Activated naive CD4-positive, alpha-beta T cell treated with anti-CD3 and anti-CD28 coated beads, Interleukin-2, amount 50 U/mL, for 24 hours (primary cell): ENCODE results near the gene KLF14.
A peak's percentile ranks its signal among the peaks of the same experiment; 100 is the strongest.
"Not testable (repeated sequence)": the region's sequence is repeated elsewhere in the genome, so short reads cannot be mapped to it uniquely, and the experiment has no call there.

ENCODE experiments used
- H3K27ac Mint-ChIP-seq: one replicate; pipeline ENCODE4 v1.8.0; 2021; ENCODE audit warnings: mild to moderate bottlenecking, mixed read lengths
- H3K27me3 Mint-ChIP-seq: one replicate; pipeline ENCODE4 v1.8.0; 2021; ENCODE audit warnings: mixed read lengths
- H3K36me3 Mint-ChIP-seq: one replicate; pipeline ENCODE4 v1.8.0; 2021; ENCODE audit warnings: mixed read lengths
- H3K4me1 Mint-ChIP-seq: one replicate; pipeline ENCODE4 v1.8.0; 2021; ENCODE audit warnings: mixed read lengths
- H3K4me3 Mint-ChIP-seq: one replicate; pipeline ENCODE4 v1.8.0; 2021; ENCODE audit warnings: mild to moderate bottlenecking, mixed read lengths
- H3K9me3 Mint-ChIP-seq: one replicate; pipeline ENCODE4 v1.8.0; 2021; ENCODE audit warnings: mixed read lengths

KLF14 gene

DNA sequence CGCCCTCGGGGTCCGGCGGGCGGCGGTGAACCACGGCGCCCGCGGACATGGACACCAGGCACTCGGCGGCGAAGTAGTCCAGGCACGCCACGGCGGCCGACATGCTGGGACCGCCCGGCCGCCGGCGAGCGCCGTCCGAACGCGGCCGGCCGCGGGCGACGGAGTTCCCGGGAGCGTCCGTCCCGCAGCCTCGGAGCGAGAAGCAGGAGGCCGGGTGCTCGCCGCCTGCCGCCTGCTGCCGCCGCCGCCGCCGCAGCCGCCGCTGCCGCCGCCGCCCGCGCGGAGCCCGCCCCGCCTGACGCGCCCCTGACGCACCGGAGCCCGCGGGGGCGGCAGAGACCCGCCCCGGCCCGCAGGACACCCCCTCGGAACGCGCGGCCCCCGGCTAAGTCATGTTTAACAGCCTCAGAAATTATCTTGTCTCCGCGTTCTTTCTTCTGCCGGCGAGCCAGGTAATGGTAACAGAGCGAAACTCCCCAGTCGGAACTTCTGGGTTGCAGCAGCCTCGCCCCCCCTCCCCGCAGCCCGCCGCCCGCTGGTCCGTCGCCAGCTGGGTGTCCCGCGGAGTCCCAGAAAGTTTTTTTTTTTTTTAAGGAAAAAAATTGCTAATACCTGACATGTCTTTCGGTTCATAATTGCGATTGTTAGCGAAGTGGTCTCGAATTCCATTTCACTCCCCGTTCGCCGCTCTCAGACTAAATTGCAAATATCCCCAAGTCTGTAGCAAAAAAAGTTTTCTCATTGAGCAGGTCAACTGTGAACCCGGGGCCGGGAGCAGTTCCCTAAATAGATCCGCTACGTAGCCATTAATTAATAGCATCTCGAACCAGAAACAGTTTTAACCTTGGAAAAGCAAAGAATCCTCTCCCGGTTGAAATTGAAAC is at the start of gene KLF14:
Gene KLF14 (minus strand): TSS at position 277 of the 884 bp plus-strand sequence. CDS start 174 bp downstream, at position 103.
- Mint-ChIP-seq H3K36me3 (peaks cover 5% of the 10 kb centered on the region), H3K4me1 (peaks cover 13% of the 10 kb centered on the region), H3K27ac (no peak within 1 kb of the TSS), H3K4me3 (peak within 1 kb of the TSS; percentile 87), H3K9me3 (no peaks in the 10 kb centered on the region), H3K27me3 (peaks cover 67% of the 10 kb centered on the region)

DNA sequence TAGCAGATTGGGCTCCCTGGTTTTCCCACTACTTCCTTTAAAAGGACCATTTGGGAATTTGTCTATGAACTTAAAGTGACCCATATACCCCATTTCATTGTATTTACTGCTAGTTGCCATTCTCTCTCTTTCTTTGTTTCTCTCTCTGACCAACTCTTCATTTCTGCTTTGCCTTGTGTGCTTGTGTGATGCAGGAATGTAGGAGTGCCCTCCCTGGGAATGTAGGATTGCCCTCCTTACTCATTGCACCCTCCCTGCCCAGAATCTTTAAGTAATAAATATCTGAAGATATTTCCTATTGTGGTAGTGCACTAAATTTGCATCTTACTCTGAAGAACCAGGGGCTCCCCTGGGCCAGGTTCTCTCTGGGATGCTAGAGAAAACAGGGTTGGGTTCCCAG is 47.3 kb upstream of the KLF14 start:
- H3K9me3 Mint-ChIP-seq = no peaks in the 10 kb centered on the region
- H3K36me3 Mint-ChIP-seq = no peaks in the 10 kb centered on the region
- H3K4me3 Mint-ChIP-seq = no peak overlapping the region
- no peak overlapping the region for H3K27ac Mint-ChIP-seq
- no peaks in the 10 kb centered on the region for H3K4me1 Mint-ChIP-seq
- H3K27me3 Mint-ChIP-seq = peaks cover 28% of the 10 kb centered on the region

- peaks cover 33% of the 10 kb centered on the region for H3K27me3 Mint-ChIP-seq
These were observed 43.4 kb upstream of the KLF14 start for GRCh38 chr7:130777426-130777825.

GRCh38 chr7:130772456-130772855 is 38.4 kb upstream of the KLF14 start:
- not testable (repeated sequence) for H3K36me3 Mint-ChIP-seq, H3K4me3 Mint-ChIP-seq, H3K27ac Mint-ChIP-seq, H3K4me1 Mint-ChIP-seq
- peaks cover 17% of the 10 kb centered on the region for H3K27me3 Mint-ChIP-seq
- H3K9me3 Mint-ChIP-seq = peaks cover 29% of the 10 kb centered on the region

More at GRCh38 chr7:130777426-130777825, 43.4 kb upstream of the KLF14 start:
- Mint-ChIP-seq H3K36me3 (no peaks in the 10 kb centered on the region), H3K9me3 (peaks cover 9% of the 10 kb centered on the region), H3K4me3 (no peak overlapping the region), H3K27ac (no peak overlapping the region), H3K4me1 (no peaks in the 10 kb centered on the region)

GRCh38 chr7:130768854-130769253 is 34.8 kb upstream of the KLF14 start:
- Mint-ChIP-seq H3K36me3 (peaks cover 4% of the 10 kb centered on the region), H3K27ac (no peak overlapping the region), H3K9me3 (peaks cover 29% of the 10 kb centered on the region), H3K4me3 (no peak overlapping the region), H3K4me1 (no peaks in the 10 kb centered on the region), H3K27me3 (peaks cover 15% of the 10 kb centered on the region)

- not testable (repeated sequence) for H3K9me3 Mint-ChIP-seq, H3K4me3 Mint-ChIP-seq, H3K27ac Mint-ChIP-seq, H3K4me1 Mint-ChIP-seq, H3K36me3 Mint-ChIP-seq
- H3K27me3 Mint-ChIP-seq = peaks cover 12% of the 10 kb centered on the region
These were observed 30.6 kb upstream of the KLF14 start for GRCh38 chr7:130764569-130764968.

- Mint-ChIP-seq H3K27me3 (peaks cover 1% of the 10 kb centered on the region), H3K36me3 (no peaks in the 10 kb centered on the region), H3K9me3 (no peaks in the 10 kb centered on the region), H3K4me3 (no peak overlapping the region), H3K27ac (no peak overlapping the region), H3K4me1 (no peaks in the 10 kb centered on the region)
These were observed 24.5 kb upstream of the KLF14 start for GRCh38 chr7:130758429-130759056.

DNA sequence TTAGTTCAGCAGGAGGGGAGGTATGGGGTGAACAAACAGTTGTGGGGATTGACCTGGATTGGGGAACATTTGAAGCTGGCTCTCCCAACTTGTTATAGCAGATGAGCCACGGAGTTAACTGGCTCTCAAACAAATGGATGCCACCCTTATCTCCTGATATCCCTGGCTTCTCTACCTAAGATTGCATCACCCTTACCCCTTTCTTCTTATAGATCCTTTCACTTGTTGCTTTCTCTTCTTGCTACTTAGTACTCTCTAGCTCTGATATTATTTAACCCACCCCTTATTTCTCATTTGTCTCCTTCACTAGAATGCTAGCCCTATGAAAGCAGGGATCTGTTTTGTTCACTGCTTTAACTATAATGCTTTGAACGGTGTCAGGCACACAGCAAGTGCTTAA is 22.3 kb upstream of the KLF14 start:
- no peaks in the 10 kb centered on the region for H3K36me3 Mint-ChIP-seq
- H3K4me3 Mint-ChIP-seq = no peak overlapping the region
- no peaks in the 10 kb centered on the region for H3K4me1 Mint-ChIP-seq
- no peaks in the 10 kb centered on the region for H3K9me3 Mint-ChIP-seq
- H3K27ac Mint-ChIP-seq = no peak overlapping the region
- H3K27me3 Mint-ChIP-seq = peaks cover 1% of the 10 kb centered on the region

DNA sequence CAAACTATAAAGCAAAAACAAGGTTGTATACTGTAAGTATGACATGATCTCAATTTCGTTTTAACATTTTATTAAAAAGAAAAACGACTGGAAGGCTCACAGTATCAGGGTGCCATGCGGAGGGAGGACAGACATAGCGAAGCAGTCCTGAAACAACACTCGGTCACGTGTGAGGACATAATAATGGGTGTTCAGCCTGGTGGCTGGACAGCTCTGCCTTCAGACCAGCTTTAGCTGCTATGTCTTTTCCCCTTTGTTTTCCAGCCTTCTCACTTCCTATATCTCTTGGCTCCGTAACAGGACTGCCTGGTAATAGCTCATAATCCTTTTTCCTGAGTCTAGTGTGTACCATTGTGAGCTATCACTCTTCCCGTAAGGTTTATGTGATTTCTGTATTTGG is 18.4 kb upstream of the KLF14 start:
- H3K36me3 Mint-ChIP-seq = no peaks in the 10 kb centered on the region
- no peaks in the 10 kb centered on the region for H3K9me3 Mint-ChIP-seq
- H3K27ac Mint-ChIP-seq = no peak overlapping the region

GRCh38 chr7:130750755-130751154 is 16.7 kb upstream of the KLF14 start:
- H3K27me3 Mint-ChIP-seq = peaks cover 6% of the 10 kb centered on the region
- H3K9me3 Mint-ChIP-seq = no peaks in the 10 kb centered on the region

More for the DNA sequence above, 18.4 kb upstream of the KLF14 start:
- Mint-ChIP-seq H3K4me3 (no peak overlapping the region), H3K4me1 (no peaks in the 10 kb centered on the region), H3K27me3 (peaks cover 6% of the 10 kb centered on the region)

DNA sequence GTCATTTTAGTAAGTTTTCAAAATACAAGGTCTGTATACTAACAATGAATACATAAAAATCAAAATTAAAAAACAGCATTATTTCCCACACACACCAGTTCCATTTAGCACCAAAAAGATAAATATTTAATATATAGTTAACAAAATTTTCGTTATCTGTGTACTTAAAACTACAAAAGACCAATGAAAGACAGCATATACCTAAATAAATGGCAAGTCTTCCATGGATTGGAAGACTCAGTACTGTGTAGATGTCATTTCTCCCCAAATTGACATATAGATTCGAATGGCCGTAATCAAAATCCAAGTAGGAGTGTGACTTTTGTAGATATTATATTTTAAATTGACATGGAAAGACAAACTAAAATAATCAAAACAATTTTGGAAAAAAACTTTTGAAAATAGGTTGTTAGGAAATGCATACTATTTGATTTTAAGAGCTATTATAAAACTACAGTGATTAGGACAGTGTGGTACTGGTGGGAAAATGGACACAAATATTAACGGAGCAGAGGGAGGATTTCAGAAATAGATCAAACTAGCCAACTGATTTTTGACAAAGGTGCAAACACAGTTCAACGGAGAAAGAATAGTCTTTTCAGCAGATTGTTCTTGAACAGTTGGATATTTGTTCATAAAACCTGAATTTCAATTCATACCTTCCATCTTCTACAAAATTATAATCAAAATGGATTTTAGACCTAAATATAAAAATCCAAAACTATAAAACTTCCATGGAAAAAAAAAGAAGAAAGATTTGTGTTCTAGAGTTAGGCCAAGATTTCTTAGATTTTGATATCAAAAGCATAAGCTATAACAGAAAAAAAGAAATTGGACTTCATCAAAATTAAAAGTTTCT is 14.8 kb upstream of the KLF14 start:
- Mint-ChIP-seq H3K9me3 (no peaks in the 10 kb centered on the region), H3K4me3 (no peak overlapping the region), H3K4me1 (no peaks in the 10 kb centered on the region), H3K27ac (no peak overlapping the region), H3K36me3 (no peaks in the 10 kb centered on the region), H3K27me3 (peaks cover 15% of the 10 kb centered on the region)

More at GRCh38 chr7:130750755-130751154, 16.7 kb upstream of the KLF14 start:
- Mint-ChIP-seq H3K4me3 (no peak overlapping the region), H3K4me1 (no peaks in the 10 kb centered on the region), H3K36me3 (no peaks in the 10 kb centered on the region), H3K27ac (no peak overlapping the region)

DNA sequence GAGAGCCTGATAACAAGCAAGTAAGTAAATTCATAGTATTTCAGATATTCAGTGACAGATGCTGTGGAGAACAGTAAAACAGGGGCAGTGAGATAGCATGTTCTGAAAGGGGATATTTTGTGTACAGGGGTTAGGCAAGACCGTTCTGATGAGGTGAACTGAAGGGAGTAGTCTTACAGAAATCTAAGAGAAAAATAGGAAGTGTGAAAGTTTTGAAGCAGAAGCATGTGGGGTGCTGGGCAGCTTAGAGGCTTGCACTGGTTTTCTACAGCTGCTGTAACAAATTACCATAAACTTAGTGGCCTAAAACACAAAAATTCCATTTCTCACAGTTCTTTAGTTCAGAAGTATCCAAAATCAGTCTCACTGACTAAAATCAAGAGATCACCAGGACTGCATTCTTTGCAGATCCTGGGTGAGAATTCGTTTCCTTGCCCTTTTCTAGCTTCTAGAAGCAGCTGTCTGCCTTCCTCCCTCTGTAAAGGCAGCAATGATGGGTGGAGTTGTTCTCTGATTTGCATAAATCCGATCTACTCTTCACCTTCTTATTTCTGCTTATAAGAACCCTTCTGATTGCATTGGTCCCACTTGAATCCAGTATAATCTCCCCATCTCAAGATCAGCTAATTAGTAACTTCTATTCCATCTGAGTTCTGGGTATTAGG is 7.5 kb upstream of the KLF14 start:
- Mint-ChIP-seq H3K27me3 (peaks cover 27% of the 10 kb centered on the region), H3K4me3 (no peak overlapping the region), H3K36me3 (no peaks in the 10 kb centered on the region), H3K4me1 (no peaks in the 10 kb centered on the region), H3K27ac (no peak overlapping the region), H3K9me3 (no peaks in the 10 kb centered on the region)

DNA sequence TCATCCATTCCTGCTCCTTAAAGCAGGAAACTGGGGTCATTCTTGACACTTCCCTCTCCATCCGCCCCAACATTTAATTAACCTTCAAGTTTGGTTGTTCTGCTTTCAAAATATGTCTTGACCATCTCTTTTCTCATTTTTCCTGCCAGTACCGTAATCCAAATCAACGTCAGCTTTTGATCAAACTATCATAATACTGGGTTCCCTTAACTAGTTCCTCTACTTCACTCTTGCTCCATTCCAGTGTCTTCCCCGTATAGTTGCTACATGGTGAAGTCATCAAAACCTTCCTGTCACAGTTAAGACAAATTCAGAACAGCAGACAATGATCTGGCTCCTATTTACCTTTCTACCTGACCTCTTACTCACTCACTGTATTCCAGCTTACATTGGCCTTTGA is 6.6 kb upstream of the KLF14 start:
- peaks cover 34% of the 10 kb centered on the region for H3K27me3 Mint-ChIP-seq
- H3K4me1 Mint-ChIP-seq = no peaks in the 10 kb centered on the region
- H3K4me3 Mint-ChIP-seq = no peak overlapping the region
- no peaks in the 10 kb centered on the region for H3K9me3 Mint-ChIP-seq
- H3K27ac Mint-ChIP-seq = no peak overlapping the region
- H3K36me3 Mint-ChIP-seq = no peaks in the 10 kb centered on the region

- H3K27me3 Mint-ChIP-seq = peaks cover 47% of the 10 kb centered on the region
- H3K4me1 Mint-ChIP-seq = peaks cover 13% of the 10 kb centered on the region
- no peak overlapping the region for H3K4me3 Mint-ChIP-seq
- no peaks in the 10 kb centered on the region for H3K9me3 Mint-ChIP-seq
- peak overlapping the region; percentile 1 for H3K27ac Mint-ChIP-seq
- H3K36me3 Mint-ChIP-seq = peaks cover 2% of the 10 kb centered on the region
These were observed 2.4 kb upstream of the KLF14 start for GRCh38 chr7:130736298-130736900.
